Neural cell (in vitro differentiated cells): ENCODE measurements around the gene GPR157.

ENCODE experiments used
- EZH2 ChIP-seq: fragments of 200-600, 300-800 bp; shearing (Covaris generic), sonication (generic); IDR thresholded peaks from 2 replicates; pipeline ENCODE4 v1.6.1; 2014; ENCODE audit warnings: antibody characterized with exemption, low read length, borderline replicate concordance, mild to moderate bottlenecking; ENCODE audit not compliant: insufficient read depth, poor library complexity, severe bottlenecking
- MXI1 ChIP-seq: fragments of 450-650 bp; conservative IDR thresholded peaks from 2 replicates; pipeline ENCODE4 v1.6.1; 2014; ENCODE audit warnings: antibody characterized with exemption, mild to moderate bottlenecking; ENCODE audit not compliant: poor library complexity, severe bottlenecking
- RAD21 ChIP-seq: fragments of 450-650 bp; conservative IDR thresholded peaks from 2 replicates; pipeline ENCODE4 v1.6.1; 2014; ENCODE audit warnings: antibody characterized with exemption, mild to moderate bottlenecking, moderate library complexity
- TAF1 ChIP-seq: IDR thresholded peaks from 2 replicates; pipeline ENCODE4 v1.6.1; 2012; ENCODE audit warnings: low read depth
- TF ChIP-seq, protein P1 (sequence below): fragments of 450-650 bp; IDR thresholded peaks from 2 replicates; pipeline ENCODE4 v1.5.1; 2014; ENCODE audit warnings: antibody characterized with exemption, mild to moderate bottlenecking, moderate library complexity; ENCODE audit not compliant: poor library complexity, severe bottlenecking

DNA sequence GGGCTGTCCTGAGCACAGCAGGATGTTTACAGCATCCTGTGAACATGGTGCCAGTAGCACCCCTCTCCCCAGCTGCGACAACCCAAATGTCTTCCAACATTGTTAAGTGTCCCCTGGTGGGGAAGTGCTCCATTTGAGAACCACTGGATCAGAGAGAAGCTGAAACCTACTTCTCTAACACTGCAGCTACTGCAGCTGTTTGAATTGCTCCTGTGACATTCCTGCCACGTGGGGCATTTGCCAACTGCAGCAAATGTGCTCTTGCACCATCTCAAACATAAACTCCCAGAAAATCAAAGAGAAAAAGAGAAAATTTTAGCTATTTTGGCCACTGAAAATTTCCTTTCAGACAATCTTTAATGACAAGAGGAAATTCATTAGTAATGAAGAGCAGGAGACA is 70.4 kb downstream of the GPR157 start:
- TF ChIP-seq RAD21 (no peak), EZH2 (no peak), TAF1 (no peak), MXI1 (no peak)
- TF ChIP-seq, protein P1, sequence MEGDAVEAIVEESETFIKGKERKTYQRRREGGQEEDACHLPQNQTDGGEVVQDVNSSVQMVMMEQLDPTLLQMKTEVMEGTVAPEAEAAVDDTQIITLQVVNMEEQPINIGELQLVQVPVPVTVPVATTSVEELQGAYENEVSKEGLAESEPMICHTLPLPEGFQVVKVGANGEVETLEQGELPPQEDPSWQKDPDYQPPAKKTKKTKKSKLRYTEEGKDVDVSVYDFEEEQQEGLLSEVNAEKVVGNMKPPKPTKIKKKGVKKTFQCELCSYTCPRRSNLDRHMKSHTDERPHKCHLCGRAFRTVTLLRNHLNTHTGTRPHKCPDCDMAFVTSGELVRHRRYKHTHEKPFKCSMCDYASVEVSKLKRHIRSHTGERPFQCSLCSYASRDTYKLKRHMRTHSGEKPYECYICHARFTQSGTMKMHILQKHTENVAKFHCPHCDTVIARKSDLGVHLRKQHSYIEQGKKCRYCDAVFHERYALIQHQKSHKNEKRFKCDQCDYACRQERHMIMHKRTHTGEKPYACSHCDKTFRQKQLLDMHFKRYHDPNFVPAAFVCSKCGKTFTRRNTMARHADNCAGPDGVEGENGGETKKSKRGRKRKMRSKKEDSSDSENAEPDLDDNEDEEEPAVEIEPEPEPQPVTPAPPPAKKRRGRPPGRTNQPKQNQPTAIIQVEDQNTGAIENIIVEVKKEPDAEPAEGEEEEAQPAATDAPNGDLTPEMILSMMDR: no peak
